ENCODE measurements around the gene TST. TPM values are rescaled to one million over a fixed set of nuclear protein-coding genes. Genes with fewer than 3 reads are reported as not detected.

The TST gene
- total and polyA plus RNA-seq, 2 donors (not counting 1 experiment from before 2014, with no cell fraction given), result 12.7 to 21.6 TPM

DNA sequence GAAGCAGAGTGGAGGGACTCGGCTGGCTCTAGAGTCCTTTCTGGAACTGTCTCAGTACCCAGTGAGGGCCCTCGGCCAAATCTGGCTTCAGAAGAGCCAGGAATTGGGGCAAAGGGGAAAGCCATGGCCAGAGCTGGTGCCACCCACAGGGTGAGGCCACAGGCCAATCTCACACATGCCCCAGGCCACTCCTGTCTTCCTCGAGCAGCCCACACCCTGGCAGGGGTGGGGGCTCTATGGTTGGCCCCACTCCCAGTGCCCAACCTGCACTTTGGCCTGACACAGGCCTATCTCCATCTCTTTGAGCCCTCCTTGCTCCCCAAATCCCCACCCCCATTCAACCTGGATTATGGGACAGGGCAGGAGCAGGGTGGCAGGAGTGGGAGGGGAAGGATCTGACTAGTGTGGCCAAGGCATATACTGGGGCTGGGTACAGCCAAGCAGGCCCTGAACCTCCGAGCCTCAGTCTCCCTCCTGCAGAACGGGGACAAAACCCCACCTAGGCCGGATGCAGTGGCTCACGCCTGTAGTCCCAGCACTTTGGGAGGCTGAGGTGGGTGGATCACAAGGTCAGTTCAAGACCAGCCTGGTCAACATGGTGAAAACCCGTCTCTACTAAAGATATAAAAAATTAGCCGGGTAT, 6.9 kb downstream of the TST start:
- H3K9me3 ChIP-seq (ENCODE audit: control insufficient read depth, insufficient read depth, low read depth, low read length), result no peaks in the 10 kb centered on the region

DNA sequence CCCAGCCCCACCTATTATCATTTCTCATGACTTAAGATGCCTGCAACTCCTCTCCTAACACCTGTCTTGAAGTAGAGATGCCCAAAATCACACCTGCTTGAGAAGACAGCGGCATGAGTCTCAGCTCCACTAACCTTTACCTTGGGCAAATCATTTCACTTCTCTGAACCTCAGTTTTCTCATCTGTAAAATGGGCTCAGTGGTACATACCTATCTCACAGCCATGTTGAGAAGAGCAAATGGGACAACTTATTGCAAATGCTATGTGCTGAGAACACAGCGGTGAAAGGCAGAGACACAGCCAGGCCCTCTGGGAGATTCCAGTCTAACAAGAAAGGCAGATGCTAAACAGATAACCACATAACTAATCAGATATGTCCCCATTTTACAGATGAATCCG, 7.8 kb downstream of the TST start:
- Histone ChIP-seq H3K4me1 (ENCODE audit: control insufficient read depth, extremely low read depth, insufficient read depth, low read length) (no peaks in the 10 kb centered on the region), H3K4me3 (replicated peaks in 1 of 4; ENCODE audit: control extremely low read depth in 1 of 4, insufficient read depth in 1 of 4, low read depth in 3 of 4, low read length in 4 of 4) (no peak overlapping the region), H3K27ac (ENCODE audit: insufficient read depth, low read length) (no peak overlapping the region), H4K20me1 (ENCODE audit: control insufficient read depth, extremely low read depth, insufficient read depth, low read length) (no peaks in the 10 kb centered on the region), H3K9ac (ENCODE audit: insufficient read depth, low read length) (no peak overlapping the region), H2AFZ (ENCODE audit: low read length) (no peak overlapping the region), H3K79me2 (ENCODE audit: control insufficient read depth, insufficient read depth, low read length) (no peaks in the 10 kb centered on the region), H3K27me3 (ENCODE audit: control insufficient read depth, insufficient read depth, low read length) (peaks cover 3% of the 10 kb centered on the region), H3K9me3 (ENCODE audit: control insufficient read depth, insufficient read depth, low read depth, low read length) (no peaks in the 10 kb centered on the region), H3K36me3 (ENCODE audit: control insufficient read depth, insufficient read depth, low read length) (no peaks in the 10 kb centered on the region), H3K4me2 (ENCODE audit: extremely low read depth, insufficient read depth, low read length) (no peak overlapping the region)
- TF ChIP-seq, protein P1, sequence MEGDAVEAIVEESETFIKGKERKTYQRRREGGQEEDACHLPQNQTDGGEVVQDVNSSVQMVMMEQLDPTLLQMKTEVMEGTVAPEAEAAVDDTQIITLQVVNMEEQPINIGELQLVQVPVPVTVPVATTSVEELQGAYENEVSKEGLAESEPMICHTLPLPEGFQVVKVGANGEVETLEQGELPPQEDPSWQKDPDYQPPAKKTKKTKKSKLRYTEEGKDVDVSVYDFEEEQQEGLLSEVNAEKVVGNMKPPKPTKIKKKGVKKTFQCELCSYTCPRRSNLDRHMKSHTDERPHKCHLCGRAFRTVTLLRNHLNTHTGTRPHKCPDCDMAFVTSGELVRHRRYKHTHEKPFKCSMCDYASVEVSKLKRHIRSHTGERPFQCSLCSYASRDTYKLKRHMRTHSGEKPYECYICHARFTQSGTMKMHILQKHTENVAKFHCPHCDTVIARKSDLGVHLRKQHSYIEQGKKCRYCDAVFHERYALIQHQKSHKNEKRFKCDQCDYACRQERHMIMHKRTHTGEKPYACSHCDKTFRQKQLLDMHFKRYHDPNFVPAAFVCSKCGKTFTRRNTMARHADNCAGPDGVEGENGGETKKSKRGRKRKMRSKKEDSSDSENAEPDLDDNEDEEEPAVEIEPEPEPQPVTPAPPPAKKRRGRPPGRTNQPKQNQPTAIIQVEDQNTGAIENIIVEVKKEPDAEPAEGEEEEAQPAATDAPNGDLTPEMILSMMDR (conservative IDR thresholded peaks at IDR 0.05 in 1 of 2, IDR thresholded peaks at IDR 0.05 in 1 of 2; ENCODE audit: low read depth in 1 of 2, low read length in 2 of 2), result no peak
- DNase-seq (ENCODE audit: low read depth in 2 of 2), result no peak

More for the DNA sequence above, 6.9 kb downstream of the TST start:
- Histone ChIP-seq H4K20me1 (ENCODE audit: control insufficient read depth, extremely low read depth, insufficient read depth, low read length) (no peaks in the 10 kb centered on the region), H3K4me3 (replicated peaks in 1 of 4; ENCODE audit: control extremely low read depth in 1 of 4, insufficient read depth in 1 of 4, low read depth in 3 of 4, low read length in 4 of 4) (no peak overlapping the region), H3K4me1 (ENCODE audit: control insufficient read depth, extremely low read depth, insufficient read depth, low read length) (no peaks in the 10 kb centered on the region), H3K4me2 (ENCODE audit: extremely low read depth, insufficient read depth, low read length) (no peak overlapping the region), H3K36me3 (ENCODE audit: control insufficient read depth, insufficient read depth, low read length) (no peaks in the 10 kb centered on the region), H3K9ac (ENCODE audit: insufficient read depth, low read length) (no peak overlapping the region), H2AFZ (ENCODE audit: low read length) (no peak overlapping the region), H3K27ac (ENCODE audit: insufficient read depth, low read length) (no peak overlapping the region), H3K27me3 (ENCODE audit: control insufficient read depth, insufficient read depth, low read length) (peaks cover 2% of the 10 kb centered on the region), H3K79me2 (ENCODE audit: control insufficient read depth, insufficient read depth, low read length) (no peaks in the 10 kb centered on the region)
- no peak for DNase-seq (ENCODE audit: low read depth in 2 of 2)
- no peak for TF ChIP-seq EZH2 (IDR thresholded peaks at IDR 0.05; ENCODE audit: low read length, missing control alignments)
- TF ChIP-seq, protein P1 (conservative IDR thresholded peaks at IDR 0.05 in 1 of 2, IDR thresholded peaks at IDR 0.05 in 1 of 2; ENCODE audit: low read depth in 1 of 2, low read length in 2 of 2), result no peak

DNA sequence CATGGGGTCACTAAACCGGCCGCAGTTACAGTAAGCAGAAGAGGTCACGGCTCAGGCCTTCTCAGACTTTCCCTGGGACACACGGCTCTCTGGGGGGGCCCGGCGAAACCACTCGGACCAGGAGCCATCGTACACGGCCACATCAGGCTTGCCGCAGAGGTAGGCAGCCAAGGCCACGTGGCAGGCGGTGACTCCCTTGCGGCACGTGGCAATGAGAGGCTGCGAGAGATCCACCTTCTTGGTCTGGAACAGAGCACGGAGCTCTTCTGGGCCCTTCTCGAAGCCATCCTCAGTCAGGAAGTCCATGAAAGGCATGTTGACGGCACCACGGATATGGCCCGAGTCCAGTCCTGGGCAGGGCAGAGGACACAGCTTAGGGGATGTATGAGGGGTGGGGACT, 8.3 kb downstream of the TST start:
- TF ChIP-seq, protein P1 (conservative IDR thresholded peaks at IDR 0.05 in 1 of 2, IDR thresholded peaks at IDR 0.05 in 1 of 2; ENCODE audit: low read depth in 1 of 2, low read length in 2 of 2), result no peak
- TF ChIP-seq EZH2 (IDR thresholded peaks at IDR 0.05; ENCODE audit: low read length, missing control alignments), result no peak
- H3K79me2 ChIP-seq (ENCODE audit: control insufficient read depth, insufficient read depth, low read length), result no peaks in the 10 kb centered on the region
- H2AFZ ChIP-seq (ENCODE audit: low read length), result no peak overlapping the region
- H3K4me2 ChIP-seq (ENCODE audit: extremely low read depth, insufficient read depth, low read length), result no peak overlapping the region
- H3K27ac ChIP-seq (ENCODE audit: insufficient read depth, low read length), result no peak overlapping the region
- H3K27me3 ChIP-seq (ENCODE audit: control insufficient read depth, insufficient read depth, low read length), result peaks cover 8% of the 10 kb centered on the region
- no peak overlapping the region for H3K9ac ChIP-seq (ENCODE audit: insufficient read depth, low read length)
- no peak for DNase-seq (ENCODE audit: low read depth in 2 of 2)
- no peak overlapping the region for H3K4me3 ChIP-seq (replicated peaks in 1 of 4; ENCODE audit: control extremely low read depth in 1 of 4, insufficient read depth in 1 of 4, low read depth in 3 of 4, low read length in 4 of 4)
- H3K4me1 ChIP-seq (ENCODE audit: control insufficient read depth, extremely low read depth, insufficient read depth, low read length), result no peaks in the 10 kb centered on the region
- H4K20me1 ChIP-seq (ENCODE audit: control insufficient read depth, extremely low read depth, insufficient read depth, low read length), result no peaks in the 10 kb centered on the region
- H3K36me3 ChIP-seq (ENCODE audit: control insufficient read depth, insufficient read depth, low read length), result no peaks in the 10 kb centered on the region
- H3K9me3 ChIP-seq (ENCODE audit: control insufficient read depth, insufficient read depth, low read depth, low read length), result no peaks in the 10 kb centered on the region

Measured in fibroblast of lung (primary cell).